ENCODE results near the gene NRAP. TPM values are rescaled to one million over a fixed set of nuclear protein-coding genes. Genes with fewer than 3 reads are reported as not detected.

The NRAP gene
- total and polyA plus RNA-seq, 2 experiments from 2014 or later, result not detected

DNA sequence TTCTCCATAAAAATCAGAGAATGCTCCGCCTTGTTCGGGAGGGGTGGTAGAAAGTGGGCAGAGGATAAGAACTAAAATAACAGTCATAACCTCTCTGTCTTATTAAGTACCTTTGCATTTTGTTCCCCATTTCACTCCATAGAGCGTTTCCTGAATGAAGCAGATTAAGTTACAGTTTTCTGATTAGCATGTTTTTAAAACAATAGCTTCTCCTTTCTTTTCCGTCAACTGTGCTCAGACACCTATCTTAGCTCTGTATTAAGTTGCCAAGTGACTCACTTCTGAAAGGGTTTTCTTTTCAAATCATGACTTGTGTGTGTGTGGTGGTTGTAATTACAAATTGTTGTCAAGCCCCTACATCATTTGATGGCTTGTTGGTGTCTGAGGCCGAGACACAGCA lies 109.6 kb downstream of the NRAP start:
- Histone ChIP-seq H3K27me3 (ENCODE audit: insufficient read depth) (peaks cover 90% of the 10 kb centered on the region), H3K27ac (ENCODE audit: low read depth) (no peak overlapping the region), H3K4me3 (no peak overlapping the region), H2AFZ (no peak overlapping the region), H3K79me2 (replicated peaks; ENCODE audit: insufficient read depth) (no peaks in the 10 kb centered on the region), H3F3A (replicated peaks; ENCODE audit: low read depth) (no peaks in the 10 kb centered on the region), H3K4me1 (ENCODE audit: insufficient read depth) (peaks cover 8% of the 10 kb centered on the region; the same call in 1 of the 2 replicates), H3K9me2 (ENCODE audit: insufficient read depth) (no peaks in the 10 kb centered on the region), H3K4me2 (no peak overlapping the region), H4K20me1 (replicated peaks; ENCODE audit: insufficient read depth) (peaks cover 13% of the 10 kb centered on the region; the same call in 1 of the 2 replicates), H3K36me3 (ENCODE audit: insufficient read depth) (no peaks in the 10 kb centered on the region)
- no peaks in the 10 kb centered on the region for H3K9me3 Mint-ChIP-seq
- H3K27me3 Mint-ChIP-seq (ENCODE audit: insufficient read depth, low read depth, poor library complexity), result peaks cover 76% of the 10 kb centered on the region
- peaks cover 20% of the 10 kb centered on the region for H3K4me1 Mint-ChIP-seq
- no peak for ATAC-seq
- no peak for DNase-seq (ENCODE audit: low spot score)
- H3K27ac Mint-ChIP-seq, result no peak overlapping the region
- no peaks in the 10 kb centered on the region for H3K36me3 Mint-ChIP-seq (ENCODE audit: low read depth)
- no peak overlapping the region for H3K4me3 Mint-ChIP-seq
- TF ChIP-seq EZH2phosphoT487 (IDR thresholded peaks at IDR 0.05; ENCODE audit: unreplicated experiment), result no peak
- TF ChIP-seq POLR2AphosphoS5 (IDR thresholded peaks at IDR 0.05; ENCODE audit: low read depth), result no peak
- TF ChIP-seq STAT1 (IDR thresholded peaks at IDR 0.05; ENCODE audit: unreplicated experiment), result no peak
- TF ChIP-seq EZH2 (IDR thresholded peaks at IDR 0.05; ENCODE audit: low read depth, unreplicated experiment), result no peak
- TF ChIP-seq CREB1 (CRISPR knock-in tag; IDR thresholded peaks at IDR 0.05; ENCODE audit: low read depth), result no peak
- TF ChIP-seq NANOG (IDR thresholded peaks at IDR 0.05; ENCODE audit: borderline replicate concordance), result no peak
- TF ChIP-seq, protein P1, sequence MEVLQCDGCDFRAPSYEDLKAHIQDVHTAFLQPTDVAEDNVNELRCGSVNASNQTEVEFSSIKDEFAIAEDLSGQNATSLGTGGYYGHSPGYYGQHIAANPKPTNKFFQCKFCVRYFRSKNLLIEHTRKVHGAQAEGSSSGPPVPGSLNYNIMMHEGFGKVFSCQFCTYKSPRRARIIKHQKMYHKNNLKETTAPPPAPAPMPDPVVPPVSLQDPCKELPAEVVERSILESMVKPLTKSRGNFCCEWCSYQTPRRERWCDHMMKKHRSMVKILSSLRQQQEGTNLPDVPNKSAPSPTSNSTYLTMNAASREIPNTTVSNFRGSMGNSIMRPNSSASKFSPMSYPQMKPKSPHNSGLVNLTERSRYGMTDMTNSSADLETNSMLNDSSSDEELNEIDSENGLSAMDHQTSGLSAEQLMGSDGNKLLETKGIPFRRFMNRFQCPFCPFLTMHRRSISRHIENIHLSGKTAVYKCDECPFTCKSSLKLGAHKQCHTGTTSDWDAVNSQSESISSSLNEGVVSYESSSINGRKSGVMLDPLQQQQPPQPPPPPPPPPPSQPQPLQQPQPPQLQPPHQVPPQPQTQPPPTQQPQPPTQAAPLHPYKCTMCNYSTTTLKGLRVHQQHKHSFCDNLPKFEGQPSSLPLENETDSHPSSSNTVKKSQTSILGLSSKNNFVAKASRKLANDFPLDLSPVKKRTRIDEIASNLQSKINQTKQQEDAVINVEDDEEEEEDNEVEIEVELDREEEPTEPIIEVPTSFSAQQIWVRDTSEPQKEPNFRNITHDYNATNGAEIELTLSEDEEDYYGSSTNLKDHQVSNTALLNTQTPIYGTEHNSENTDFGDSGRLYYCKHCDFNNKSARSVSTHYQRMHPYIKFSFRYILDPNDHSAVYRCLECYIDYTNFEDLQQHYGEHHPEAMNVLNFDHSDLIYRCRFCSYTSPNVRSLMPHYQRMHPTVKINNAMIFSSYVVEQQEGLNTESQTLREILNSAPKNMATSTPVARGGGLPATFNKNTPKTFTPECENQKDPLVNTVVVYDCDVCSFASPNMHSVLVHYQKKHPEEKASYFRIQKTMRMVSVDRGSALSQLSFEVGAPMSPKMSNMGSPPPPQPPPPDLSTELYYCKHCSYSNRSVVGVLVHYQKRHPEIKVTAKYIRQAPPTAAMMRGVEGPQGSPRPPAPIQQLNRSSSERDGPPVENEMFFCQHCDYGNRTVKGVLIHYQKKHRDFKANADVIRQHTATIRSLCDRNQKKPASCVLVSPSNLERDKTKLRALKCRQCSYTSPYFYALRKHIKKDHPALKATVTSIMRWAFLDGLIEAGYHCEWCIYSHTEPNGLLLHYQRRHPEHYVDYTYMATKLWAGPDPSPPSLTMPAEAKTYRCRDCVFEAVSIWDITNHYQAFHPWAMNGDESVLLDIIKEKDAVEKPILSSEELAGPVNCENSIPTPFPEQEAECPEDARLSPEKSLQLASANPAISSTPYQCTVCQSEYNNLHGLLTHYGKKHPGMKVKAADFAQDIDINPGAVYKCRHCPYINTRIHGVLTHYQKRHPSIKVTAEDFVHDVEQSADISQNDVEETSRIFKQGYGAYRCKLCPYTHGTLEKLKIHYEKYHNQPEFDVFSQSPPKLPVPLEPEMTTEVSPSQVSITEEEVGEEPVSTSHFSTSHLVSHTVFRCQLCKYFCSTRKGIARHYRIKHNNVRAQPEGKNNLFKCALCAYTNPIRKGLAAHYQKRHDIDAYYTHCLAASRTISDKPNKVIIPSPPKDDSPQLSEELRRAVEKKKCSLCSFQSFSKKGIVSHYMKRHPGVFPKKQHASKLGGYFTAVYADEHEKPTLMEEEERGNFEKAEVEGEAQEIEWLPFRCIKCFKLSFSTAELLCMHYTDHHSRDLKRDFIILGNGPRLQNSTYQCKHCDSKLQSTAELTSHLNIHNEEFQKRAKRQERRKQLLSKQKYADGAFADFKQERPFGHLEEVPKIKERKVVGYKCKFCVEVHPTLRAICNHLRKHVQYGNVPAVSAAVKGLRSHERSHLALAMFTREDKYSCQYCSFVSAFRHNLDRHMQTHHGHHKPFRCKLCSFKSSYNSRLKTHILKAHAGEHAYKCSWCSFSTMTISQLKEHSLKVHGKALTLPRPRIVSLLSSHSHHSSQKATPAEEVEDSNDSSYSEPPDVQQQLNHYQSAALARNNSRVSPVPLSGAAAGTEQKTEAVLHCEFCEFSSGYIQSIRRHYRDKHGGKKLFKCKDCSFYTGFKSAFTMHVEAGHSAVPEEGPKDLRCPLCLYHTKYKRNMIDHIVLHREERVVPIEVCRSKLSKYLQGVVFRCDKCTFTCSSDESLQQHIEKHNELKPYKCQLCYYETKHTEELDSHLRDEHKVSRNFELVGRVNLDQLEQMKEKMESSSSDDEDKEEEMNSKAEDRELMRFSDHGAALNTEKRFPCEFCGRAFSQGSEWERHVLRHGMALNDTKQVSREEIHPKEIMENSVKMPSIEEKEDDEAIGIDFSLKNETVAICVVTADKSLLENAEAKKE (CRISPR knock-in tag; IDR thresholded peaks at IDR 0.05), result no peak

DNA sequence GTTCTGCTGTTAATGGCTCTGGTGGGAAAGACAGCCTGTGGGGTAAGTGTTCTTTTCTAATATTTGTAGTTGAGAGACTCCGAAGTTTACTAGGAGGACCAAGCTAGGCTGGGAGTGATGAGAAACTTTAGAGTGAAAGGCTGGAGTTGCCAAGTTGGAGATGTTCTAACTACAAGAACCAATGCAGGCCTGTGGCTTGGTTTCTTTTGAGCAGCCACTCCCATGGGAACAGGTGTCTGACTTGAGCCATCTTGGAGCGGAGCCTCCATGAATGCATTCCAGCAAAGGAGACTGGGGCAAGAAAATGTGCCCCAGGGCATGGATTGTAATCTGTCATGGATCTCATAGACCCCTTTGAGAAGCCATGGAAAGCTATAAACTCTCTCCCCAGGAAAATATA lies 110.7 kb downstream of the NRAP start:
- Mint-ChIP-seq H3K4me3 (no peak overlapping the region), H3K36me3 (ENCODE audit: low read depth) (no peaks in the 10 kb centered on the region), H3K9me3 (no peaks in the 10 kb centered on the region), H3K27ac (no peak overlapping the region), H3K4me1 (peaks cover 15% of the 10 kb centered on the region), H3K27me3 (ENCODE audit: insufficient read depth, low read depth, poor library complexity) (peaks cover 68% of the 10 kb centered on the region)
- peaks cover 9% of the 10 kb centered on the region; the same call in 1 of the 2 replicates for H4K20me1 ChIP-seq (replicated peaks; ENCODE audit: insufficient read depth)
- DNase-seq (ENCODE audit: low spot score) (no peak), ATAC-seq (no peak)
- H3K79me2 ChIP-seq (replicated peaks; ENCODE audit: insufficient read depth), result no peaks in the 10 kb centered on the region
- H3K27ac ChIP-seq (ENCODE audit: low read depth), result no peak overlapping the region
- H3K9me2 ChIP-seq (ENCODE audit: insufficient read depth), result no peaks in the 10 kb centered on the region
- no peaks in the 10 kb centered on the region for H3K36me3 ChIP-seq (ENCODE audit: insufficient read depth)
- peaks cover 5% of the 10 kb centered on the region; the same call in 1 of the 2 replicates for H3K4me1 ChIP-seq (ENCODE audit: insufficient read depth)
- H2AFZ ChIP-seq, result no peak overlapping the region
- no peak overlapping the region for H3K4me2 ChIP-seq
- H3K27me3 ChIP-seq (ENCODE audit: insufficient read depth), result peaks cover 84% of the 10 kb centered on the region
- no peak overlapping the region for H3K4me3 ChIP-seq
- no peaks in the 10 kb centered on the region for H3F3A ChIP-seq (replicated peaks; ENCODE audit: low read depth)
- no peak for TF ChIP-seq POLR2AphosphoS5 (IDR thresholded peaks at IDR 0.05; ENCODE audit: low read depth)
- TF ChIP-seq STAT1 (IDR thresholded peaks at IDR 0.05; ENCODE audit: unreplicated experiment), result no peak
- TF ChIP-seq NANOG (IDR thresholded peaks at IDR 0.05; ENCODE audit: borderline replicate concordance), result no peak
- TF ChIP-seq ZNF114 (CRISPR knock-in tag; IDR thresholded peaks at IDR 0.05), result no peak

All from GM23338 (cell line).